MM.1S (cell line): ENCODE data around the gene CD46.
A peak's percentile ranks its signal among the peaks of the same experiment; 100 is the strongest.

ENCODE experiments used
- DNase-seq: peaks from one replicate; pipeline ENCODE4 v3.0.0-alpha.2; 2015
- H2AFZ ChIP-seq: fragments of 300-600 bp; sonication (generic); 2 replicates; pipeline ENCODE4 v1.6.0; 2016; ENCODE audit warnings: antibody characterized with exemption, low read length
- H3F3A ChIP-seq: fragments of 300-600 bp; sonication (generic); 2 replicates; pipeline ENCODE4 v1.6.1; 2016; ENCODE audit warnings: mild to moderate bottlenecking, antibody characterized with exemption, low read length, moderate library complexity, mixed read lengths; ENCODE audit not compliant: insufficient read depth
- H3K27ac ChIP-seq: fragments of 300-600 bp; sonication (generic); 2 replicates; pipeline ENCODE4 v1.5.1; 2016; ENCODE audit warnings: mild to moderate bottlenecking, low read length
- H3K27me3 ChIP-seq: fragments of 300-600 bp; sonication (generic); replicated peaks from 2 replicates; pipeline ENCODE4 v1.6.0; 2016; ENCODE audit warnings: low read length; ENCODE audit not compliant: insufficient read depth
- H3K36me3 ChIP-seq: fragments of 300-600 bp; sonication (generic); replicated peaks from 2 replicates; pipeline ENCODE4 v1.6.1; 2016; ENCODE audit warnings: mild to moderate bottlenecking, low read length, mixed read lengths; ENCODE audit not compliant: insufficient read depth
- H3K4me1 ChIP-seq: fragments of 300-600 bp; sonication (generic); 2 replicates; pipeline ENCODE4 v1.6.1; 2016; ENCODE audit warnings: low read length, mixed read lengths
- H3K4me2 ChIP-seq: fragments of 300-600 bp; sonication (generic); 2 replicates; pipeline ENCODE4 v1.6.0; 2016; ENCODE audit warnings: low read depth, low read length
- H3K4me3 ChIP-seq: fragments of 300-600 bp; sonication (generic); 2 replicates; pipeline ENCODE4 v1.5.1; 2016; ENCODE audit warnings: low read length, mixed read lengths
- H3K79me2 ChIP-seq: fragments of 300-600 bp; sonication (generic); 2 replicates; pipeline ENCODE4 v1.6.1; 2016; ENCODE audit warnings: mixed run types, low read length, mixed read lengths
- H3K9ac ChIP-seq: fragments of 300-600 bp; sonication (generic); 2 replicates; pipeline ENCODE4 v1.6.1; 2016; ENCODE audit warnings: low read length, mixed read lengths
- H3K9me2 ChIP-seq: fragments of 300-600 bp; sonication (generic); replicated peaks from 2 replicates; pipeline ENCODE4 v1.6.1; 2016; ENCODE audit warnings: mild to moderate bottlenecking, low read length, mixed read lengths; ENCODE audit not compliant: insufficient read depth
- H3K9me3 ChIP-seq: fragments of 300-600 bp; sonication (generic); replicated peaks from 2 replicates; pipeline ENCODE4 v1.6.1; 2016; ENCODE audit warnings: mild to moderate bottlenecking, low read length, mixed read lengths; ENCODE audit not compliant: insufficient read depth
- H4K20me1 ChIP-seq: fragments of 300-600 bp; sonication (generic); 2 replicates; pipeline ENCODE4 v1.6.1; 2016; ENCODE audit warnings: mild to moderate bottlenecking, low read length, moderate library complexity, mixed read lengths; ENCODE audit not compliant: insufficient read depth
- CTCF ChIP-seq: fragments of 300-600 bp; sonication (generic); IDR thresholded peaks from 2 replicates; pipeline ENCODE4 v1.5.1; 2016; ENCODE audit warnings: antibody characterized with exemption, low read length, mixed read lengths
- EZH2 ChIP-seq: fragments of 300-600 bp; sonication (generic); optimal IDR thresholded peaks from 2 replicates; pipeline ENCODE3; 2017; ENCODE audit warnings: low read depth, mild to moderate bottlenecking, antibody characterized with exemption, low read length, mixed read lengths
- EZH2phosphoT487 ChIP-seq: fragments of 300-600 bp; sonication (generic); IDR thresholded peaks from 2 replicates; pipeline ENCODE4 v1.6.1; 2018; ENCODE audit warnings: antibody characterized with exemption, low read length

The CD46 gene

GRCh38 chr1:207806531-207807325, 54.9 kb downstream of the CD46 start:
- H2AFZ ChIP-seq: peak overlapping the region; percentile 4; the same call in 1 of the 2 replicates
- H3F3A ChIP-seq: peaks cover 45% of the 10 kb centered on the region
- no peaks in the 10 kb centered on the region for H3K27me3 ChIP-seq
- peak overlapping the region; percentile 91 for H3K4me2 ChIP-seq
- H3K4me3 ChIP-seq: peak overlapping the region; percentile 33
- TF ChIP-seq CTCF: no peak
- TF ChIP-seq EZH2: no peak
- no peak for TF ChIP-seq EZH2phosphoT487
- no peaks in the 10 kb centered on the region for H4K20me1 ChIP-seq
- no peaks in the 10 kb centered on the region for H3K9me3 ChIP-seq
- peaks cover 55% of the 10 kb centered on the region for H3K4me1 ChIP-seq
- H3K9me2 ChIP-seq: no peaks in the 10 kb centered on the region
- DNase-seq: peak; percentile 85
- peak overlapping the region; percentile 83 for H3K27ac ChIP-seq
- peaks cover 19% of the 10 kb centered on the region for H3K36me3 ChIP-seq
- peak overlapping the region; percentile 46 for H3K9ac ChIP-seq
- peaks cover 62% of the 10 kb centered on the region for H3K79me2 ChIP-seq

DNA sequence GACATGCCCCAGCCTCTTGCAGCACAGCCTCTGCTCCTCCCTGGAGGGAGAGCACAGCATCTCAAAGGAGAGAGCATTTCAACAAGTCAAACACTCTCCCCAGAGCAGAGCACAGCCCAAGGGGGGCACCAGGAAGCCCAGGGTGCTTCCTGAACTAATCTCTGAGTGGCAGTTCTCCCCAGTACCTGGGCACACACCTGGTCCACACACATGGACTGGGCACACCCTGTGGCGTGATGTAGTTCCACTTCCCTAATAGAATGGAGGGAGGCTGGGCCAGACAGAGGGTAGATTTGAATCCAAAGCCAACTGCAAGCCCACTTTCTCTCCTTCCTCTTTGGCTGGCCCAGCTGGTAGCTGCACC, 55.5 kb downstream of the CD46 start:
- H4K20me1 ChIP-seq: no peaks in the 10 kb centered on the region
- peak overlapping the region; percentile 33 for H3K4me3 ChIP-seq
- H3K36me3 ChIP-seq: peaks cover 19% of the 10 kb centered on the region
- peaks cover 68% of the 10 kb centered on the region for H3K79me2 ChIP-seq
- TF ChIP-seq EZH2phosphoT487: no peak
- no peak for TF ChIP-seq EZH2
- no peak for TF ChIP-seq CTCF
- H3K9ac ChIP-seq: peak overlapping the region; percentile 46
- peaks cover 55% of the 10 kb centered on the region for H3K4me1 ChIP-seq
- peak overlapping the region; percentile 91 for H3K4me2 ChIP-seq
- no peaks in the 10 kb centered on the region for H3K9me3 ChIP-seq
- DNase-seq: peak; percentile 54
- peaks cover 45% of the 10 kb centered on the region for H3F3A ChIP-seq
- no peaks in the 10 kb centered on the region for H3K27me3 ChIP-seq
- H3K9me2 ChIP-seq: no peaks in the 10 kb centered on the region
- peak overlapping the region; percentile 83 for H3K27ac ChIP-seq
- H2AFZ ChIP-seq: peak overlapping the region; percentile 4; the same call in 1 of the 2 replicates

- peaks cover 55% of the 10 kb centered on the region for H3K4me1 ChIP-seq
- H3K79me2 ChIP-seq: peaks cover 73% of the 10 kb centered on the region
- H3K9ac ChIP-seq: peak overlapping the region; percentile 46; the same call in 1 of the 2 replicates
- H3K27me3 ChIP-seq: no peaks in the 10 kb centered on the region
- peaks cover 45% of the 10 kb centered on the region for H3F3A ChIP-seq
- no peaks in the 10 kb centered on the region for H3K9me2 ChIP-seq
- no peak for DNase-seq
- H3K36me3 ChIP-seq: peaks cover 18% of the 10 kb centered on the region
- H3K4me3 ChIP-seq: peak overlapping the region; percentile 33
- TF ChIP-seq EZH2 (no peak), CTCF (no peak), EZH2phosphoT487 (no peak)
- H4K20me1 ChIP-seq: no peaks in the 10 kb centered on the region
- peak overlapping the region; percentile 83 for H3K27ac ChIP-seq
- H3K9me3 ChIP-seq: no peaks in the 10 kb centered on the region
- H3K4me2 ChIP-seq: peak overlapping the region; percentile 91
- H2AFZ ChIP-seq: peak overlapping the region; percentile 4; the same call in 1 of the 2 replicates
These were observed 56.0 kb downstream of the CD46 start for GRCh38 chr1:207807690-207808321.
